Measurements from ENCODE around the gene KRTAP12-2. TPM values are rescaled to one million over a fixed set of nuclear protein-coding genes. Genes with fewer than 3 reads are reported as not detected.
"Not testable (repeated sequence)": the region's sequence is repeated elsewhere in the genome, so short reads cannot be mapped to it uniquely, and the experiment has no call there.

Gene KRTAP12-2
- polyA plus RNA-seq, 1 donor (not counting 4 experiments of a cell fraction or from before 2014, with no cell fraction given), result not detected

- H3K4me1 ChIP-seq (ENCODE audit: control insufficient read depth, extremely low read depth, insufficient read depth, low read length), result no peaks in the 10 kb centered on the region
- H3K9ac ChIP-seq (ENCODE audit: control insufficient read depth, extremely low read depth, insufficient read depth, low read length), result no peak overlapping the region
- peaks cover 1% of the 10 kb centered on the region for H3K9me3 ChIP-seq (ENCODE audit: control insufficient read depth, low read depth, low read length)
- FAIRE-seq (no peak), DNase-seq (ENCODE audit: low read depth, low spot score) (no peak)
- H3K27me3 ChIP-seq (ENCODE audit: control insufficient read depth, extremely low read depth, insufficient read depth, low read length), result no peaks in the 10 kb centered on the region
- TF ChIP-seq EZH2 (IDR thresholded peaks at IDR 0.05; ENCODE audit: low read length), result no peak
- H3K36me3 ChIP-seq (ENCODE audit: control insufficient read depth in 2 of 2, extremely low read depth in 1 of 2, insufficient read depth in 2 of 2, low read length in 2 of 2), result no peaks in the 10 kb centered on the region
- no peaks in the 10 kb centered on the region for H4K20me1 ChIP-seq (ENCODE audit: control insufficient read depth, extremely low read depth, insufficient read depth, low read length)
- no peaks in the 10 kb centered on the region for H3K9me1 ChIP-seq (ENCODE audit: control insufficient read depth, extremely low read depth, insufficient read depth, low read length)
- no peaks in the 10 kb centered on the region for H3K79me2 ChIP-seq (ENCODE audit: control insufficient read depth, insufficient read depth, low read length)
- H3K27ac ChIP-seq (ENCODE audit: control insufficient read depth, insufficient read depth, low read length), result no peak overlapping the region
- no peak overlapping the region for H3K4me2 ChIP-seq (ENCODE audit: control insufficient read depth, extremely low read depth, insufficient read depth, low read depth, low read length)
- H3K4me3 ChIP-seq (ENCODE audit: control insufficient read depth in 2 of 3, extremely low read depth in 1 of 3, insufficient read depth in 2 of 3, low read depth in 1 of 3, low read length in 3 of 3), result no peak overlapping the region
- no peak overlapping the region for H2AFZ ChIP-seq (ENCODE audit: control insufficient read depth, low read length)
- dilution Hi-C loops (cut with MboI; ENCODE audit: extremely low pct_ligation_motif_present, low sequenced_read_pairs), result no loop called here
These were observed 19.5 kb downstream of the KRTAP12-2 start for GRCh38 chr21:44647222-44647552.

GRCh38 chr21:44646366-44647221 is 20.1 kb downstream of the KRTAP12-2 start, which contains the start of gene KRTAP10-11:
TSS of gene KRTAP10-11 (plus strand) at chr21:44646414. CDS start at chr21:44646459, 45 bp downstream.
- H3K9me3 ChIP-seq (ENCODE audit: control insufficient read depth, low read depth, low read length); H3K36me3 ChIP-seq (ENCODE audit: control insufficient read depth in 2 of 2, extremely low read depth in 1 of 2, insufficient read depth in 2 of 2, low read length in 2 of 2); FAIRE-seq; H3K4me3 ChIP-seq (ENCODE audit: control insufficient read depth in 2 of 3, extremely low read depth in 1 of 3, insufficient read depth in 2 of 3, low read depth in 1 of 3, low read length in 3 of 3); H3K79me2 ChIP-seq (ENCODE audit: control insufficient read depth, insufficient read depth, low read length); H3K9ac ChIP-seq (ENCODE audit: control insufficient read depth, extremely low read depth, insufficient read depth, low read length); H3K27ac ChIP-seq (ENCODE audit: control insufficient read depth, insufficient read depth, low read length); H2AFZ ChIP-seq (ENCODE audit: control insufficient read depth, low read length); DNase-seq (ENCODE audit: low read depth, low spot score); dilution Hi-C loops (cut with MboI; ENCODE audit: extremely low pct_ligation_motif_present, low sequenced_read_pairs); H3K27me3 ChIP-seq (ENCODE audit: control insufficient read depth, extremely low read depth, insufficient read depth, low read length); H4K20me1 ChIP-seq (ENCODE audit: control insufficient read depth, extremely low read depth, insufficient read depth, low read length); H3K9me1 ChIP-seq (ENCODE audit: control insufficient read depth, extremely low read depth, insufficient read depth, low read length); H3K4me2 ChIP-seq (ENCODE audit: control insufficient read depth, extremely low read depth, insufficient read depth, low read depth, low read length); H3K4me1 ChIP-seq (ENCODE audit: control insufficient read depth, extremely low read depth, insufficient read depth, low read length): not testable (repeated sequence)

GRCh38 chr21:44644878-44645277 is 21.8 kb downstream of the KRTAP12-2 start:
- Histone ChIP-seq H3K36me3 (ENCODE audit: control insufficient read depth in 2 of 2, extremely low read depth in 1 of 2, insufficient read depth in 2 of 2, low read length in 2 of 2) (no peaks in the 10 kb centered on the region), H3K4me1 (ENCODE audit: control insufficient read depth, extremely low read depth, insufficient read depth, low read length) (no peaks in the 10 kb centered on the region), H3K27me3 (ENCODE audit: control insufficient read depth, extremely low read depth, insufficient read depth, low read length) (no peaks in the 10 kb centered on the region), H3K9ac (ENCODE audit: control insufficient read depth, extremely low read depth, insufficient read depth, low read length) (no peak overlapping the region), H4K20me1 (ENCODE audit: control insufficient read depth, extremely low read depth, insufficient read depth, low read length) (no peaks in the 10 kb centered on the region), H3K79me2 (ENCODE audit: control insufficient read depth, insufficient read depth, low read length) (no peaks in the 10 kb centered on the region), H3K4me2 (ENCODE audit: control insufficient read depth, extremely low read depth, insufficient read depth, low read depth, low read length) (no peak overlapping the region), H3K9me3 (ENCODE audit: control insufficient read depth, low read depth, low read length) (peaks cover 1% of the 10 kb centered on the region), H3K9me1 (ENCODE audit: control insufficient read depth, extremely low read depth, insufficient read depth, low read length) (no peaks in the 10 kb centered on the region), H3K4me3 (ENCODE audit: control insufficient read depth in 2 of 3, extremely low read depth in 1 of 3, insufficient read depth in 2 of 3, low read depth in 1 of 3, low read length in 3 of 3) (no peak overlapping the region), H2AFZ (ENCODE audit: control insufficient read depth, low read length) (no peak overlapping the region), H3K27ac (ENCODE audit: control insufficient read depth, insufficient read depth, low read length) (no peak overlapping the region)
- dilution Hi-C loops (cut with MboI; ENCODE audit: extremely low pct_ligation_motif_present, low sequenced_read_pairs), result no loop called here
- DNase-seq (ENCODE audit: low read depth, low spot score) (no peak), FAIRE-seq (no peak)
- no peak for TF ChIP-seq CTCF (optimal IDR thresholded peaks at IDR 0.05 in 1 of 3, IDR thresholded peaks at IDR 0.05 in 1 of 3, conservative IDR thresholded peaks at IDR 0.05 in 1 of 3; ENCODE audit: extremely low read depth in 1 of 3, insufficient read depth in 2 of 3, low read length in 3 of 3)
- no peak for TF ChIP-seq EZH2 (IDR thresholded peaks at IDR 0.05; ENCODE audit: low read length)
